HG03460 (cell line): ENCODE results near the gene RABGAP1L.
"Not testable (repeated sequence)": the region's sequence is repeated elsewhere in the genome, so short reads cannot be mapped to it uniquely, and the experiment has no call there.

Source experiments
- ATAC-seq: cut with Tn5 transposase; IDR thresholded peaks from one replicate; pipeline ENCODE4 v1.9.1; 2021; ENCODE audit not compliant: unreplicated experiment

RABGAP1L gene

GRCh38 chr1:174700775-174701174 is 541.5 kb downstream of the RABGAP1L start:
- ATAC-seq, result no peak

GRCh38 chr1:174701565-174701964 is 542.2 kb downstream of the RABGAP1L start:
- no peak for ATAC-seq

GRCh38 chr1:174702011-174702410 is 542.7 kb downstream of the RABGAP1L start:
- ATAC-seq, result no peak

DNA sequence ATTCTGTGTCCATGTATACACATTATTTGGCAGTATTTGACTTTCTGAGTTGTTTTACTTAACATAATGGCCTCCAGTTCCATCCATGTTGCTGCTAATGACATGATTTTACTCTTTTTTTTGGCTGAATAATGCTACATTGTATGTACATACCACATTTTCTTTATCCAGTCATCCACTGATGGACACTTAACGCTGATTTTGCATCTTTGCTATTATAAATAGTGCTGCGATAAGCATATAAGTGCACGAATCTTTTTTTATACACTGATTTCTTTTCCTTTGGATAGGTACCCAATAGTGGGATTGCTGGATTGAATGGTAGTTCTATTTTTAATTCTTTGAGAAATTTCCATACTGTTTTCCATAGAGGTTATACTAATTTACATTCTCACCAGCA is 544.0 kb downstream of the RABGAP1L start:
- ATAC-seq, result no peak

GRCh38 chr1:174704300-174704699 is 545.0 kb downstream of the RABGAP1L start:
- ATAC-seq, result no peak

GRCh38 chr1:174710868-174711845 is 551.8 kb downstream of the RABGAP1L start:
- ATAC-seq, result no peak

- ATAC-seq, result not testable (repeated sequence)
Measured at GRCh38 chr1:174711848-174712247, 552.5 kb downstream of the RABGAP1L start.

DNA sequence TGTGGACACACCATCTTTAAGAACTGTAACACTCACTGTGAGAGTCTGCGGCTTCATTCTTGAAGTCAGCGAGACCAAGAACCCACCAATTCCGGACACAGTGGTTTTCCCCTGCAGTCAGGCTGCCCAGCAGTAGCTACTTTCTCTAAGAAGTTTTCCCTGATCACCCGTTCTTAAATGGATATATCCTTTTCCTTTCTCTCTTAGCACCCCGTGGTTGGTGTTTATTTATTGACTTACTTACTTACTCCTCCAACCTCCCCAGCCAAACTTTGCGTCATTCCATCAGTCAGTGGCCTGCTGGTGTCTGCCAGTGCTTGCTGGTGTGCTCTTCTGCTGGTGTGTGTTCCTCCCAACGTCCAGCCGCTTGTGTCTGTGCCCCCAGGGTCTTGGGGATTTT is 553.2 kb downstream of the RABGAP1L start:
- ATAC-seq, result no peak

- ATAC-seq, result no peak
Measured at GRCh38 chr1:174713796-174714195, 554.5 kb downstream of the RABGAP1L start.

DNA sequence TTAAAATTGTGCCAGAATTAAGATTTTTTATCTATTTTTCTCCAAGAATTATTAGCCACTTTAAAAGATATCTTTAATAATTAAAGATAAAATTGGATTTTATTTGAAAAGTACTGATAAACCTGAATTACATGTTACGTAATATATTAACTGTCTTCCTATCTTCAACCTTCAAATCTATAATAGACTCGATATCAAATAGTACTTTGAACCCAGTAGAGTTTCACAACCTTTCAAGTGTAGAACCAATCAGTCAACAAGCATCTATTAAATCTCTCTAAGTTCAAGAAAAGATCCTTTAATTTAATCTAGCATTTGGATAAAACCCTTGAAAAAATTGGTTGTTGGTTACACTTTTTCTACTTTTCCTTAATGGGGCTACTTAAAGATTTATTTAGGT is 559.9 kb downstream of the RABGAP1L start:
- no peak for ATAC-seq

DNA sequence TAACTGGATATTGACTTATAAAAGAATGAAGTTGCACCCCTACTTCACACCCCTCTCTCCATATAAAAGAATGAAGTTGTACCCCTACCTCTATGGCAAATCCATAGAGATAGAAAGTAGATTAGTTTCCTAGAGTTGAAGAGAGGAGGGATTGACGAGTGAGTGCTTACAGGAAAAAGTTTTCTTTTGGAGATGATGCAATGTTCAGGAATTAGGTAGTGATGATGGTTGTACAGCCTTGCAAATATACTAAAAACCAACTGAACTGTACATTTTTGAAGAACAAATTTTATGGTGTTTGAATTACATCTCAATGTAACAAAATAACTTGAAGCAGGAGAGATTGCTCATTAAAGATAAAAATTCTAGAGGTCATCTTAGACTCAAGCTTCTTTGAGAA is 561.3 kb downstream of the RABGAP1L start:
- no peak for ATAC-seq

- no peak for ATAC-seq
Measured at GRCh38 chr1:174721246-174721645, 561.9 kb downstream of the RABGAP1L start.

- ATAC-seq, result no peak
Measured at GRCh38 chr1:174723816-174724215, 564.5 kb downstream of the RABGAP1L start.

GRCh38 chr1:174724219-174724618 is 564.9 kb downstream of the RABGAP1L start:
- no peak for ATAC-seq

DNA sequence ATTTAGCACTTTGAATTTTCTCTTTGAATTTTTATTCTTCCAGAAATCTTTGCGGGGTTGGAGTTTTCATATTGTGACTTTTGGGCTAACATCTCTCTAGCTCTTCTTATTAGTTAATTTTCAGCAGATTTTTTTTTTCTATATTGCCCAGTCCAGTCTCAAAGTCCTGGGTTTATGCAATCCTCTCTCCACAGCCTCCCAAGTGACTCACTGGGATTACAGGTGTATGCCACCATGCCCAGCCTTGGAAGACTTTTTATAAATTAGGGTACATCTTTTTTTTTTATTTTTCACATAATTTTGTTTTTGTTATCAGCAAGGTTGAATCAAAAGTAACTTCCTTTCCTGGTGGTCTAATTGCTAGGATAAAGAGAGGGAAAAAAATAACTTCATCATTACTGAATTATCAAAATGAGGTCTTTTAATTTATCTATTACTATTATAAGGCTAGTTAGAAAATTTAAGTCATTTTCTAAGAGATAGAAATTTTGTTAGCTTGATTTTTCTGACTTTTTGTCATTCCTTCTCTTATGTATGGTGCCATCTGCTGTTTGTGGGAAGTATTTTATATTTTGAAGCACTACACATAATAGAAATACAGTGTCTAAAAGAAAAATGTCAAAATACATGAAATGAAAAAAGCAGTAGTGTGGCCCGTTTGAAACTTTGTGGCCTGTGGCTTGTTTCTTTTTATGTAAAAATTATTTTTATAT is 567.0 kb downstream of the RABGAP1L start:
- ATAC-seq, result no peak

GRCh38 chr1:174726880-174727585 is 567.7 kb downstream of the RABGAP1L start:
- ATAC-seq, result no peak

GRCh38 chr1:174734270-174734669 is 575.0 kb downstream of the RABGAP1L start:
- no peak for ATAC-seq

DNA sequence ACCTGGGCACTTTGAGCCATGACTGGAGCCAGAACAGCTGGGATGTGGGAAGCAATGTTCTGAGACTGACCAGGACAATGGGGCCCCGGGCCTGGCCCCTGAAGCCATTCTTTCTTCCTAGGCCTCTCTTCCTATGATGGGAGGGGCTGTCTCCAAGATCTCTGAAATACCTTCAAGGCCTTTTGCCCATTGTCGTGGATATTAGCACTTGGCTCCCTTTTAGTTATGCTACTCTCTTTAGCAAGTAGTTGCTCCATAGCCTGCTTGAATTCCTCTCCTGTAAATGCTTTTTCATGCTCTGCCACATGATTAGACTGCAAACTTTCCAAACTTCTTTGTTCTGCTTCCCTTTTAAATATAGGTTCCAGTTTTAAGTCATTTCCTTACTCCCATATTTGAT is 577.5 kb downstream of the RABGAP1L start:
- no peak for ATAC-seq

GRCh38 chr1:174740249-174740968 is 581.1 kb downstream of the RABGAP1L start:
- no peak for ATAC-seq

- no peak for ATAC-seq
Measured at GRCh38 chr1:174742805-174743653, 583.7 kb downstream of the RABGAP1L start.
